AG04450 (cell line): ENCODE results near the gene EIF5AL1. TPM values are rescaled to one million over a fixed set of nuclear protein-coding genes. Genes with fewer than 3 reads are reported as not detected.

ENCODE experiments used
- CTCF ChIA-PET: fragments of 300-600, 350-600 bp; formaldehyde crosslinking; extraction: SDS; loops from one replicate; lab custom pipeline; 2022; ENCODE audit warnings: antibody characterized with exemption, inconsistent platforms; lab: Charles Lee
- POLR2A ChIA-PET: fragments of 350-600 bp; formaldehyde crosslinking; extraction: SDS; loops from one replicate; lab custom pipeline; 2021; ENCODE audit warnings: antibody characterized with exemption, inconsistent platforms; lab: Yijun Ruan, JAX
- DNase-seq: peaks from one replicate; pipeline ENCODE4 v3.0.0-alpha.2; 2011; ENCODE audit warnings: low read depth, low spot score
- H3K27ac ChIP-seq: one replicate; pipeline ENCODE4 v1.5.1; 2012; ENCODE audit warnings: low read depth, low read length, control low read depth
- H3K27me3 ChIP-seq: one replicate; pipeline ENCODE4 v1.6.0; 2012; ENCODE audit warnings: low read length; ENCODE audit not compliant: control insufficient read depth, insufficient read depth
- H3K4me3 ChIP-seq: 2 replicates; pipeline ENCODE4 v1.5.1; 2011; ENCODE audit warnings: mild to moderate bottlenecking, low read depth, low read length, control low read depth
- H3K9me3 ChIP-seq: 2 replicates; pipeline ENCODE4 v1.5.1; 2012; ENCODE audit warnings: low read length; ENCODE audit not compliant: control insufficient read depth, insufficient read depth
- CTCF ChIP-seq: IDR thresholded peaks from 2 replicates; pipeline ENCODE4 v1.5.1; 2011; ENCODE audit warnings: low read depth, low read length, control low read depth, inconsistent platforms
- polyA plus RNA-seq: library from polyadenylated mRNA; depleted of rRNA; stranded (reverse); fragments of >200 nt; gene quantifications from 2 replicates; pipeline ENCODE4 v1.2.3, GENCODE V29; 2011

EIF5AL1 gene
- polyA plus RNA-seq, 1 experiment = 1.1 TPM

- ChIA-PET POLR2A (interaction anchor here (0.9 kb wide), 1 partner anchor 13 kb away, joined by 4 read pairs; no protein-coding TSS in a partner anchor), CTCF (interaction anchor here (1.1 to 3.0 kb wide), 3 partner anchors 7 to 13 kb away, joined by 3 to 19 read pairs (median 16); no protein-coding TSS in a partner anchor)
- Histone ChIP-seq H3K27me3 (no peaks in the 10 kb centered on the region), H3K4me3 (no peak overlapping the region), H3K27ac (no peak overlapping the region), H3K9me3 (no peaks in the 10 kb centered on the region)
- TF ChIP-seq CTCF = no peak
- no peak for DNase-seq
These were observed 37.1 kb upstream of the EIF5AL1 start for GRCh38 chr10:79475119-79475653.

- DNase-seq = no peak
- Histone ChIP-seq H3K27ac (no peak overlapping the region), H3K9me3 (no peaks in the 10 kb centered on the region), H3K27me3 (no peaks in the 10 kb centered on the region), H3K4me3 (no peak overlapping the region)
- POLR2A ChIA-PET = no interaction called here
- no peak for TF ChIP-seq CTCF
- CTCF ChIA-PET = interaction anchor here (2.9 to 3.0 kb wide), 2 partner anchors 8 to 12 kb away, joined by 16 to 19 read pairs; no protein-coding TSS in a partner anchor
These were observed 36.5 kb upstream of the EIF5AL1 start for GRCh38 chr10:79475877-79476276.

GRCh38 chr10:79476645-79477044, 35.7 kb upstream of the EIF5AL1 start:
- ChIA-PET CTCF (interaction anchor here (1.0 to 3.0 kb wide), 3 partner anchors 8 to 102 kb away, joined by 5 to 19 read pairs (median 16); no protein-coding TSS in a partner anchor), POLR2A (no interaction called here)
- no peak overlapping the region for H3K27ac ChIP-seq
- no peak for DNase-seq
- no peaks in the 10 kb centered on the region for H3K9me3 ChIP-seq
- TF ChIP-seq CTCF = no peak
- H3K27me3 ChIP-seq = no peaks in the 10 kb centered on the region
- no peak overlapping the region for H3K4me3 ChIP-seq

- Histone ChIP-seq H3K4me3 (no peak overlapping the region), H3K9me3 (no peaks in the 10 kb centered on the region), H3K27me3 (no peaks in the 10 kb centered on the region), H3K27ac (no peak overlapping the region)
- POLR2A ChIA-PET = interaction anchor here (0.6 kb wide), 2 partner anchors 22 to 716 kb away, joined by 3 to 5 read pairs; no protein-coding TSS in a partner anchor
- no peak for TF ChIP-seq CTCF
- CTCF ChIA-PET = interaction anchor here (1.0 to 3.0 kb wide), 3 partner anchors 9 to 103 kb away, joined by 5 to 19 read pairs (median 16); no protein-coding TSS in a partner anchor
- no peak for DNase-seq
These were observed 34.9 kb upstream of the EIF5AL1 start for GRCh38 chr10:79477456-79477855.

GRCh38 chr10:79479283-79479909, 32.9 kb upstream of the EIF5AL1 start:
- TF ChIP-seq CTCF = no peak

More at GRCh38 chr10:79479283-79479909, 32.9 kb upstream of the EIF5AL1 start:
- ChIA-PET CTCF (interaction anchor here (1.0 kb wide), 2 partner anchors 12 to 105 kb away, joined by 4 to 5 read pairs; no protein-coding TSS in a partner anchor), POLR2A (interaction anchor here (1.3 kb wide), 1 partner anchor 9 kb away, joined by 4 read pairs; no protein-coding TSS in a partner anchor)
- no peak for DNase-seq
- Histone ChIP-seq H3K27ac (no peak overlapping the region), H3K4me3 (no peak overlapping the region), H3K9me3 (no peaks in the 10 kb centered on the region), H3K27me3 (no peaks in the 10 kb centered on the region)
